GM23338 (cell line): ENCODE results near the gene SNRNP200. TPM values are rescaled to one million over a fixed set of nuclear protein-coding genes. Genes with fewer than 3 reads are reported as not detected.
A peak's percentile ranks its signal among the peaks of the same experiment; 100 is the strongest.

Experiments
- ATAC-seq: fragments of 200-7000 bp; cut with Tn5 transposase; 3 replicates; pipeline ENCODE4 v1.9.1; 2020
- DNase-seq: peaks from one replicate; pipeline ENCODE4 v3.0.0-alpha.2; 2015; ENCODE audit warnings: low spot score
- H2AFZ ChIP-seq: fragments of 200-600 bp; sonication (generic); 2 replicates; pipeline ENCODE4 v1.8.0; 2016; ENCODE audit warnings: antibody characterized with exemption, mild to moderate bottlenecking, moderate library complexity
- H3F3A ChIP-seq: fragments of 200-600 bp; sonication (generic); replicated peaks from 2 replicates; pipeline ENCODE4 v1.8.0; 2017; ENCODE audit warnings: antibody characterized with exemption, mixed run types, low read depth
- H3K27ac ChIP-seq: fragments of 200-600 bp; sonication (generic); 2 replicates; pipeline ENCODE4 v1.6.1; 2016; ENCODE audit warnings: low read depth
- H3K27me3 ChIP-seq: fragments of 200-600 bp; sonication (generic); 2 replicates; pipeline ENCODE4 v1.8.0; 2016; ENCODE audit warnings: mild to moderate bottlenecking, mixed run types, moderate library complexity; ENCODE audit not compliant: insufficient read depth
- H3K36me3 ChIP-seq: fragments of 200-600 bp; sonication (generic); 2 replicates; pipeline ENCODE4 v1.8.0; 2016; ENCODE audit warnings: mild to moderate bottlenecking; ENCODE audit not compliant: insufficient read depth
- H3K4me1 ChIP-seq: fragments of 200-600 bp; sonication (generic); 2 replicates; pipeline ENCODE4 v1.8.0; 2016; ENCODE audit warnings: mild to moderate bottlenecking, moderate library complexity; ENCODE audit not compliant: insufficient read depth
- H3K4me2 ChIP-seq: fragments of 200-600 bp; sonication (generic); 2 replicates; pipeline ENCODE4 v1.7.1; 2017; ENCODE audit warnings: mixed run types
- H3K4me3 ChIP-seq: fragments of 200-600 bp; sonication (generic); 2 replicates; pipeline ENCODE4 v1.6.1; 2016; ENCODE audit warnings: mixed run types
- H3K79me2 ChIP-seq: fragments of 200-600 bp; sonication (generic); replicated peaks from 2 replicates; pipeline ENCODE4 v1.8.0; 2017; ENCODE audit warnings: mild to moderate bottlenecking; ENCODE audit not compliant: insufficient read depth
- H3K9me2 ChIP-seq: fragments of 200-600 bp; sonication (generic); 2 replicates; pipeline ENCODE4 v1.8.0; 2017; ENCODE audit not compliant: insufficient read depth
- H4K20me1 ChIP-seq: fragments of 200-600 bp; sonication (generic); replicated peaks from 2 replicates; pipeline ENCODE4 v1.8.0; 2017; ENCODE audit warnings: mild to moderate bottlenecking; ENCODE audit not compliant: insufficient read depth
- H3K27ac Mint-ChIP-seq: 2 replicates; pipeline ENCODE4 v1.8.0; 2020; ENCODE audit warnings: inconsistent platforms, mild to moderate bottlenecking, moderate library complexity, mixed read lengths
- H3K27me3 Mint-ChIP-seq: 3 replicates; pipeline ENCODE4 v1.8.0; 2022; ENCODE audit warnings: low read depth, mild to moderate bottlenecking, moderate library complexity, mixed read lengths, inconsistent platforms; ENCODE audit not compliant: insufficient read depth, poor library complexity
- H3K36me3 Mint-ChIP-seq: 3 replicates; pipeline ENCODE4 v1.8.0; 2021; ENCODE audit warnings: low read depth, mild to moderate bottlenecking, inconsistent platforms, moderate library complexity, mixed read lengths
- H3K4me1 Mint-ChIP-seq: 3 replicates; pipeline ENCODE4 v1.8.0; 2020; ENCODE audit warnings: mild to moderate bottlenecking, inconsistent platforms, mixed read lengths
- H3K4me3 Mint-ChIP-seq: 3 replicates; pipeline ENCODE4 v1.8.0; 2021; ENCODE audit warnings: moderate library complexity, mild to moderate bottlenecking, inconsistent platforms, mixed read lengths
- H3K9me3 Mint-ChIP-seq: 3 replicates; pipeline ENCODE4 v1.8.0; 2020; ENCODE audit warnings: moderate library complexity, mild to moderate bottlenecking, inconsistent platforms, mixed read lengths
- CREB1 ChIP-seq: fragments of 250-450 bp; sonication (Bioruptor Pico); IDR thresholded peaks from 2 replicates; pipeline ENCODE4 v1.5.0; 2020; ENCODE audit warnings: low read depth, mild to moderate bottlenecking, moderate library complexity
- EZH2 ChIP-seq: fragments of 200-600 bp; sonication (generic); IDR thresholded peaks from one replicate; pipeline ENCODE4 v1.8.0; 2017; ENCODE audit warnings: antibody characterized with exemption, mild to moderate bottlenecking, low read depth; ENCODE audit not compliant: unreplicated experiment
- EZH2phosphoT487 ChIP-seq: fragments of 200-600 bp; sonication (generic); IDR thresholded peaks from one replicate; pipeline ENCODE4 v1.8.1; 2018; ENCODE audit warnings: antibody characterized with exemption; ENCODE audit not compliant: unreplicated experiment
- JUNB ChIP-seq: IDR thresholded peaks from one replicate; pipeline ENCODE4 v1.6.1; 2016; ENCODE audit warnings: antibody characterized with exemption; ENCODE audit not compliant: unreplicated experiment
- POLR2AphosphoS5 ChIP-seq: IDR thresholded peaks from 2 replicates; pipeline ENCODE4 v1.6.1; 2016; ENCODE audit warnings: antibody characterized with exemption, low read depth
- STAT1 ChIP-seq: IDR thresholded peaks from one replicate; pipeline ENCODE4 v1.6.1; 2016; ENCODE audit warnings: antibody characterized with exemption; ENCODE audit not compliant: unreplicated experiment
- ZNF114 ChIP-seq: fragments of 250-450 bp; sonication (Bioruptor Pico); IDR thresholded peaks from 2 replicates; pipeline ENCODE4 v1.5.0; 2020; ENCODE audit warnings: mild to moderate bottlenecking, moderate library complexity
- ZNF331 ChIP-seq: fragments of 250-450 bp; sonication (Bioruptor Pico); IDR thresholded peaks from 2 replicates; pipeline ENCODE4 v1.5.0; 2020; ENCODE audit warnings: low read depth, mild to moderate bottlenecking, moderate library complexity
- polyA plus RNA-seq: library from polyadenylated mRNA; unstranded; fragments of >200 nt; fragmentation: Nextera tagmentation; extraction: Ambion mirVana; gene quantifications from 2 replicates; pipeline ENCODE4 v1.2.1, GENCODE V29; 2016
- total RNA-seq: library from RNA; depleted of rRNA; stranded (reverse); fragments of >200 nt; shearing (Covaris generic); gene quantifications from 2 replicates; pipeline ENCODE4 v1.2.3, GENCODE V29; 2014
- TF ChIP-seq, protein P1 (sequence below): fragments of 250-450 bp; sonication (Bioruptor Pico); IDR thresholded peaks from 2 replicates; pipeline ENCODE4 v1.5.0; 2020; ENCODE audit warnings: mild to moderate bottlenecking, moderate library complexity
- TF ChIP-seq, protein P2 (sequence below): IDR thresholded peaks from 2 replicates; pipeline ENCODE4 v1.6.1; 2016; ENCODE audit warnings: antibody characterized with exemption

Gene SNRNP200
- total and polyA plus RNA-seq, 2 experiments from 2014 or later = 70.7 to 179 TPM

DNA sequence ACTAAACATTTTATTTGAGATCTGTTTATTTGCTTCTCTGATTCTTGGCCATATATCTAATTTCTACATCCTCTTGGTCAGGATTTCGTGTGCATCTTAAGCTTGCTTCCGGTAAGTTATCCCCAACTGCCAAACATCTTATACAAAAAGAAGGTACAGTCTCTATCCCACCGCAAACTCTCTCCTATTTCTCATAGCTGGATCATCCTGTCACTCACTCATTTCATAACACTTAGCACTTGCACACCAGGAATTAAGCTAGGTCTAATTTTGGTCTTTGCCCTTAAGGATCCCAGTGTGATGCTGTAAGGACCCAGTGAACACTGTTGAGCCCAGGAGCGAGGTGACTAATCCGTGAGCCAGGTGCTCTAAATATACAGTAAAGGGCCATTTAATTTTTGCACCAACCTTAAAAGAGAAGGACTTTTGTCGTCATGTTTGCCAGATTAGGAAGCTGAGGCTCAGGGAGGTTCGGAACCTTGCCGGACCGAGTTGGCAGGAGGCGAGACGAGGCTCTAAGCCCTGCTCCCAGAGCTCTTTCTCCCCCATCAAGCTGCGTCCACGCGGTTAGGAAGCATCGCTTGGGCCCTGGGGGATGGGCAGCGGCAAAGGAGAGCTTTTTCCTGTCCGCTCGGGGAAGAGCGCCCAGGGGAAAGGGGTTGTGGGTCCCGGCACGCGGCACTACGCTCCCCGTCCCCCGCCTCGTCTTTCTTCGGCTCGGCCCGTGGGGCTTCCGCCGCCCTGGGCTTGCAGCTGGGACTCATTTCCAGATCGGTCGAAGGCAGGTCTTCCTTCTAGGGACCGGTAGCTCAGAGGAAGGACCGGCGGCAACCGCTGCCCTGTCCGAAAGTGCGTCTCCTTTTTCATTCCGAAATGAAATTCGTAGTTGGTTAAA lies 15.6 kb upstream of the SNRNP200 start:
- peak; percentile 32 for ATAC-seq
- peaks cover 50% of the 10 kb centered on the region for H3K27me3 Mint-ChIP-seq
- no peak for TF ChIP-seq CREB1
- peak; percentile 56 for TF ChIP-seq EZH2

GRCh38 chr2:96320326-96320725 lies 15.0 kb upstream of the SNRNP200 start:
- Histone ChIP-seq H3K9me2 (no peaks in the 10 kb centered on the region), H3K27me3 (peaks cover 65% of the 10 kb centered on the region), H3K4me3 (peak overlapping the region; percentile 82), H4K20me1 (no peaks in the 10 kb centered on the region), H3K36me3 (no peaks in the 10 kb centered on the region; the same call in 1 of the 2 replicates), H3K4me2 (peak overlapping the region; percentile 96), H3K27ac (no peak overlapping the region), H3F3A (peaks cover 13% of the 10 kb centered on the region; the same call in 1 of the 2 replicates), H3K79me2 (no peaks in the 10 kb centered on the region), H3K4me1 (0 out of 2 replicates have a peak, but pooled peaks cover 11% of the 10 kb centered on the region), H2AFZ (no peak overlapping the region)
- no peak for ATAC-seq
- Mint-ChIP-seq H3K27me3 (peaks cover 46% of the 10 kb centered on the region), H3K36me3 (no peaks in the 10 kb centered on the region), H3K4me1 (peaks cover 11% of the 10 kb centered on the region; the same call in 2 of the 3 replicates), H3K4me3 (peak overlapping the region; percentile 86), H3K9me3 (no peaks in the 10 kb centered on the region; the same call in 2 of the 3 replicates), H3K27ac (no peak overlapping the region)
- no peak for DNase-seq
- TF ChIP-seq, protein P1, sequence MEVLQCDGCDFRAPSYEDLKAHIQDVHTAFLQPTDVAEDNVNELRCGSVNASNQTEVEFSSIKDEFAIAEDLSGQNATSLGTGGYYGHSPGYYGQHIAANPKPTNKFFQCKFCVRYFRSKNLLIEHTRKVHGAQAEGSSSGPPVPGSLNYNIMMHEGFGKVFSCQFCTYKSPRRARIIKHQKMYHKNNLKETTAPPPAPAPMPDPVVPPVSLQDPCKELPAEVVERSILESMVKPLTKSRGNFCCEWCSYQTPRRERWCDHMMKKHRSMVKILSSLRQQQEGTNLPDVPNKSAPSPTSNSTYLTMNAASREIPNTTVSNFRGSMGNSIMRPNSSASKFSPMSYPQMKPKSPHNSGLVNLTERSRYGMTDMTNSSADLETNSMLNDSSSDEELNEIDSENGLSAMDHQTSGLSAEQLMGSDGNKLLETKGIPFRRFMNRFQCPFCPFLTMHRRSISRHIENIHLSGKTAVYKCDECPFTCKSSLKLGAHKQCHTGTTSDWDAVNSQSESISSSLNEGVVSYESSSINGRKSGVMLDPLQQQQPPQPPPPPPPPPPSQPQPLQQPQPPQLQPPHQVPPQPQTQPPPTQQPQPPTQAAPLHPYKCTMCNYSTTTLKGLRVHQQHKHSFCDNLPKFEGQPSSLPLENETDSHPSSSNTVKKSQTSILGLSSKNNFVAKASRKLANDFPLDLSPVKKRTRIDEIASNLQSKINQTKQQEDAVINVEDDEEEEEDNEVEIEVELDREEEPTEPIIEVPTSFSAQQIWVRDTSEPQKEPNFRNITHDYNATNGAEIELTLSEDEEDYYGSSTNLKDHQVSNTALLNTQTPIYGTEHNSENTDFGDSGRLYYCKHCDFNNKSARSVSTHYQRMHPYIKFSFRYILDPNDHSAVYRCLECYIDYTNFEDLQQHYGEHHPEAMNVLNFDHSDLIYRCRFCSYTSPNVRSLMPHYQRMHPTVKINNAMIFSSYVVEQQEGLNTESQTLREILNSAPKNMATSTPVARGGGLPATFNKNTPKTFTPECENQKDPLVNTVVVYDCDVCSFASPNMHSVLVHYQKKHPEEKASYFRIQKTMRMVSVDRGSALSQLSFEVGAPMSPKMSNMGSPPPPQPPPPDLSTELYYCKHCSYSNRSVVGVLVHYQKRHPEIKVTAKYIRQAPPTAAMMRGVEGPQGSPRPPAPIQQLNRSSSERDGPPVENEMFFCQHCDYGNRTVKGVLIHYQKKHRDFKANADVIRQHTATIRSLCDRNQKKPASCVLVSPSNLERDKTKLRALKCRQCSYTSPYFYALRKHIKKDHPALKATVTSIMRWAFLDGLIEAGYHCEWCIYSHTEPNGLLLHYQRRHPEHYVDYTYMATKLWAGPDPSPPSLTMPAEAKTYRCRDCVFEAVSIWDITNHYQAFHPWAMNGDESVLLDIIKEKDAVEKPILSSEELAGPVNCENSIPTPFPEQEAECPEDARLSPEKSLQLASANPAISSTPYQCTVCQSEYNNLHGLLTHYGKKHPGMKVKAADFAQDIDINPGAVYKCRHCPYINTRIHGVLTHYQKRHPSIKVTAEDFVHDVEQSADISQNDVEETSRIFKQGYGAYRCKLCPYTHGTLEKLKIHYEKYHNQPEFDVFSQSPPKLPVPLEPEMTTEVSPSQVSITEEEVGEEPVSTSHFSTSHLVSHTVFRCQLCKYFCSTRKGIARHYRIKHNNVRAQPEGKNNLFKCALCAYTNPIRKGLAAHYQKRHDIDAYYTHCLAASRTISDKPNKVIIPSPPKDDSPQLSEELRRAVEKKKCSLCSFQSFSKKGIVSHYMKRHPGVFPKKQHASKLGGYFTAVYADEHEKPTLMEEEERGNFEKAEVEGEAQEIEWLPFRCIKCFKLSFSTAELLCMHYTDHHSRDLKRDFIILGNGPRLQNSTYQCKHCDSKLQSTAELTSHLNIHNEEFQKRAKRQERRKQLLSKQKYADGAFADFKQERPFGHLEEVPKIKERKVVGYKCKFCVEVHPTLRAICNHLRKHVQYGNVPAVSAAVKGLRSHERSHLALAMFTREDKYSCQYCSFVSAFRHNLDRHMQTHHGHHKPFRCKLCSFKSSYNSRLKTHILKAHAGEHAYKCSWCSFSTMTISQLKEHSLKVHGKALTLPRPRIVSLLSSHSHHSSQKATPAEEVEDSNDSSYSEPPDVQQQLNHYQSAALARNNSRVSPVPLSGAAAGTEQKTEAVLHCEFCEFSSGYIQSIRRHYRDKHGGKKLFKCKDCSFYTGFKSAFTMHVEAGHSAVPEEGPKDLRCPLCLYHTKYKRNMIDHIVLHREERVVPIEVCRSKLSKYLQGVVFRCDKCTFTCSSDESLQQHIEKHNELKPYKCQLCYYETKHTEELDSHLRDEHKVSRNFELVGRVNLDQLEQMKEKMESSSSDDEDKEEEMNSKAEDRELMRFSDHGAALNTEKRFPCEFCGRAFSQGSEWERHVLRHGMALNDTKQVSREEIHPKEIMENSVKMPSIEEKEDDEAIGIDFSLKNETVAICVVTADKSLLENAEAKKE (CRISPR knock-in tag) = no peak
- TF ChIP-seq STAT1 (no peak), ZNF331 (CRISPR knock-in tag) (no peak), EZH2 (no peak), JUNB (no peak), POLR2AphosphoS5 (no peak), EZH2phosphoT487 (no peak), ZNF114 (no peak)
- TF ChIP-seq, protein P2, sequence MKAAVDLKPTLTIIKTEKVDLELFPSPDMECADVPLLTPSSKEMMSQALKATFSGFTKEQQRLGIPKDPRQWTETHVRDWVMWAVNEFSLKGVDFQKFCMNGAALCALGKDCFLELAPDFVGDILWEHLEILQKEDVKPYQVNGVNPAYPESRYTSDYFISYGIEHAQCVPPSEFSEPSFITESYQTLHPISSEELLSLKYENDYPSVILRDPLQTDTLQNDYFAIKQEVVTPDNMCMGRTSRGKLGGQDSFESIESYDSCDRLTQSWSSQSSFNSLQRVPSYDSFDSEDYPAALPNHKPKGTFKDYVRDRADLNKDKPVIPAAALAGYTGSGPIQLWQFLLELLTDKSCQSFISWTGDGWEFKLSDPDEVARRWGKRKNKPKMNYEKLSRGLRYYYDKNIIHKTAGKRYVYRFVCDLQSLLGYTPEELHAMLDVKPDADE = no peak

More for the DNA sequence above, 15.6 kb upstream of the SNRNP200 start:
- peak; percentile 66 for DNase-seq
- H3K4me3 ChIP-seq = peak overlapping the region; percentile 82
- H3K79me2 ChIP-seq = no peaks in the 10 kb centered on the region
- H3K4me3 Mint-ChIP-seq = peak overlapping the region; percentile 86
- H4K20me1 ChIP-seq = no peaks in the 10 kb centered on the region
- peaks cover 18% of the 10 kb centered on the region for H3K4me1 Mint-ChIP-seq
- H3F3A ChIP-seq = peaks cover 13% of the 10 kb centered on the region; the same call in 1 of the 2 replicates
- H3K9me3 Mint-ChIP-seq = no peaks in the 10 kb centered on the region; the same call in 2 of the 3 replicates
- no peaks in the 10 kb centered on the region for H3K9me2 ChIP-seq
- H3K36me3 ChIP-seq = no peaks in the 10 kb centered on the region; the same call in 1 of the 2 replicates
- peak overlapping the region; percentile 99 for H2AFZ ChIP-seq
- 0 out of 2 replicates have a peak, but pooled peaks cover 11% of the 10 kb centered on the region for H3K4me1 ChIP-seq
- peak overlapping the region; percentile 96 for H3K4me2 ChIP-seq
- H3K27me3 ChIP-seq = peaks cover 71% of the 10 kb centered on the region
- no peaks in the 10 kb centered on the region for H3K36me3 Mint-ChIP-seq
- no peak overlapping the region for H3K27ac ChIP-seq
- H3K27ac Mint-ChIP-seq = no peak overlapping the region
